ENCODE measurements around the gene RHAG. TPM values are rescaled to one million over a fixed set of nuclear protein-coding genes. Genes with fewer than 3 reads are reported as not detected.
"Not testable (repeated sequence)": the region's sequence is repeated elsewhere in the genome, so short reads cannot be mapped to it uniquely, and the experiment has no call there.

RHAG gene
- total RNA-seq, 1 donor from 2014 or later: not detected

DNA sequence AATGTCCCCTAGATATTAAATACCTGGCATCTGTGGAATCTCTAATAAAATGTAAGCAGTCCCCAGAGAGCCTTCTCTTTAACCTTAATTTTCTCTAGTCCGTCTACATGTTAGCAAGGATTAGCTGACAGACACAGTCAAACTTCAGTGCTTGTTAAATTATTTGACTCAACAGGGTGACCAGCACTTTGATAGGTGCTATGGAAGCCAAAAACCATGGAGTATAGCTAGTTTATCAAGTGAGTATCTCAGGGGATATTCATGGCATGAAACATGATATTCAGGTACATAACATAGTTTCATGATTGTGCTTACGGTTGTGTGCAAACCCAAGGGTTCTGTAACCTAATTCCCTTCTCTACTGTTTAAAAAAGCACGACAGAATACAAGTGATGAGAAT lies 3.9 kb downstream of the RHAG start:
- no peaks in the 10 kb centered on the region for H3K27me3 Mint-ChIP-seq (ENCODE audit: insufficient read depth)
- no peaks in the 10 kb centered on the region for H3K4me1 Mint-ChIP-seq (ENCODE audit: low read depth)
- H3K27ac Mint-ChIP-seq: no peak overlapping the region
- H3K4me3 Mint-ChIP-seq: no peak overlapping the region
- no peaks in the 10 kb centered on the region for H3K9me3 Mint-ChIP-seq
- DNase-seq (ENCODE audit: low spot score): no peak
- intact Hi-C loops (cut with micrococcal nuclease): no loop called here
- H3K36me3 Mint-ChIP-seq (ENCODE audit: low read depth): no peaks in the 10 kb centered on the region

DNA sequence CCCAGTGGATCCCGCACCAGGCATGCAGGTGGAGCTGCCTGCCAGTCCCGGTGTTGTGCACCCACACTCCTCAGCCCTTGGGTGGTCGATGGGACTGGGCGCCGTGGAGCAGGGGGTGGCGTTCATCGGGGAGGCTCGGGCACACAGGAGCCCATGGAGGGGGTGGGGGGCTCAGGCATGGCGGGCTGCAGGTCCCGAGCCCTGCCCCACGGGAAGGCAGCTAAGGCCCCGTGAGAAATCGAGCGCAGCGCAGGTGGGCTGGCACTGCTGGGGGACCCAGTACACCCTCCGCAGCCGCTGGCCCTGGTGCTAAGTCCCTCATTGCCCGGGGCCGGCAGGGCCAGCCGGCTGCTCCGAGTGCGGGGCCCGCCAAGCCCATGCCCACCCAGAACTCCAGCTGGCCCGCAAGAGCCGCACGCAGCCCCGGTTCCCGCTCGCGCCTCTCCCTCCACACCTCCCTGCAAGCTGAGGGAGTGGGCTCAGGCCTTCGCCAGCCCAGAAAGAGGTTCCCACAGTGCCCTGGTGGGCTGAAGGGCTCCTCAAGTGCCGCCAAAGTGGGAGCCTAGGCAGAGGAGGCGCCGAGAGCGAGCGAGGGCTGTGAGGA lies 7.1 kb downstream of the RHAG start:
- H3K9me3 Mint-ChIP-seq; H3K27ac Mint-ChIP-seq; H3K27me3 Mint-ChIP-seq (ENCODE audit: insufficient read depth); H3K4me3 Mint-ChIP-seq; DNase-seq (ENCODE audit: low spot score); H3K36me3 Mint-ChIP-seq (ENCODE audit: low read depth); H3K4me1 Mint-ChIP-seq (ENCODE audit: low read depth); intact Hi-C loops (cut with micrococcal nuclease): not testable (repeated sequence)

DNA sequence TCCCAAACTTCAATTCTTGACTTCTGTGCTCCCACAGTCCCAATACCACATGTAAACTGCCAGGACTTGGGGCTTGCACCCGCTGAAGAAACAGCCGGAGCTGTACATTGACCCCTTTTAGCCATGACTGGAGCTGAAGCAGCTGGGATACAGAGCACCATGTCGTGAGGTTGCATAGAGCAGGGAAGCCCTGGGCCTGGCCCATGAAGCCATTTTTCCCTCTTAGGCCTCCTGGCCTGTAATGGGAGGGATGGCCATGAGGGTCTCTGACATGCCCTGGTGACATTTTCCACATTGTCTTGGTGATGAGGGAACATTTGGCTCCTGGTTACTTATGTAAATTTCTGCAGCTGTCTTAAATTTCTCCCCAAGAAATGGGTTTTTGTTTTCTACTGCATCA lies 9.8 kb downstream of the RHAG start:
- Mint-ChIP-seq H3K4me3 (no peak overlapping the region), H3K27me3 (ENCODE audit: insufficient read depth) (no peaks in the 10 kb centered on the region), H3K4me1 (ENCODE audit: low read depth) (no peaks in the 10 kb centered on the region), H3K9me3 (no peaks in the 10 kb centered on the region), H3K36me3 (ENCODE audit: low read depth) (no peaks in the 10 kb centered on the region), H3K27ac (no peak overlapping the region)
- intact Hi-C loops (cut with micrococcal nuclease): no loop called here
- no peak for DNase-seq (ENCODE audit: low spot score)

- no peak for DNase-seq (ENCODE audit: low spot score)
- Mint-ChIP-seq H3K27me3 (ENCODE audit: insufficient read depth) (peaks cover 2% of the 10 kb centered on the region), H3K4me3 (no peak overlapping the region), H3K4me1 (ENCODE audit: low read depth) (no peaks in the 10 kb centered on the region), H3K9me3 (no peaks in the 10 kb centered on the region), H3K27ac (no peak overlapping the region), H3K36me3 (ENCODE audit: low read depth) (no peaks in the 10 kb centered on the region)
- intact Hi-C loops (cut with micrococcal nuclease): no loop called here
Observed at GRCh38 chr6:49618257-49618656, 18.4 kb downstream of the RHAG start.

GRCh38 chr6:49614144-49614543 lies 22.5 kb downstream of the RHAG start:
- not testable (repeated sequence) for H3K27ac Mint-ChIP-seq; H3K4me1 Mint-ChIP-seq (ENCODE audit: low read depth); DNase-seq (ENCODE audit: low spot score); H3K36me3 Mint-ChIP-seq (ENCODE audit: low read depth); H3K27me3 Mint-ChIP-seq (ENCODE audit: insufficient read depth); H3K4me3 Mint-ChIP-seq; H3K9me3 Mint-ChIP-seq
- intact Hi-C loops (cut with micrococcal nuclease): loop anchor here (5.0 kb wide), 1 partner anchor 238 kb away; no protein-coding TSS in a partner anchor

DNA sequence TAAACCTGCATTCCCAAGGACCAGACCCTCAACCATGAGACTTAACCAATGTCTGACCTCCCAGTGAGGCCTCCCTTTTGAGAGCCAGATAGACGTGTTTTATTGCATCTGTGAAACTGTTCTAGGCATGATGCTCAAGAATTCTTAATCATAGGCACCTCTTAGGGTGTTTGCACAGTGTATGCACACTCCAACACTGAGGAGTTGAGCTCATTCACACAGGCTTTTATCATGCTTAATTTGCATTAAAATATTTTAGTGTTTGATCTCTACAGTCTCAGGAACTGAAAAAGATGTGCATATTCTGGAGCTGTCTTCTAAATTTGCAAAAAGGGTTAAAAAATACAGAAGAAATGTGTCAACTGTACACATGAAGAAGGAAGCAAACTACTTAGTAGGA lies 27.4 kb downstream of the RHAG start:
- Mint-ChIP-seq H3K4me1 (ENCODE audit: low read depth) (no peaks in the 10 kb centered on the region), H3K4me3 (no peak overlapping the region), H3K9me3 (no peaks in the 10 kb centered on the region), H3K27me3 (ENCODE audit: insufficient read depth) (peaks cover 1% of the 10 kb centered on the region), H3K36me3 (ENCODE audit: low read depth) (no peaks in the 10 kb centered on the region), H3K27ac (no peak overlapping the region)
- no peak for DNase-seq (ENCODE audit: low spot score)
- intact Hi-C loops (cut with micrococcal nuclease): loop anchor here (10.0 kb wide), 1 partner anchor 144 kb away; the partner anchor contains the start of genes CENPQ and MMUT

DNA sequence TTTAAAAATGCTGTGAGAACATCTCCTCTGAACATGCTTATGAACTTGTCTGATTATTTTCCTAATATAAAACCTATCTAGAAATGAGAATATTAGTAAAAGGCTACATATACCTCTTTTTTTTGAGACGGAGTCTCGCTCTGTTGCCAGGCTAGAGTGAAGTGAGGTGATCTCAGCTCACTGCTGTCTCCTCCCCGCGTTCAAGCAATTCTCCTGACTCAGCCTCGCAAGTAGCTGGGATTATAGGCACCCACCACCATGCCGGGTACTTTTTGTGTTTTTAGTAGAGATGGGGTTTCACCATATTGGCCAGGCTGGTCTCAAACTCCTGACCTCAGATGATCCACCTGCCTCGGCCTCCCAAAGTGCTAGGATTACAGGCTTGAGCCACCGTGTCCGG lies 28.4 kb downstream of the RHAG start:
- H3K9me3 Mint-ChIP-seq; H3K4me3 Mint-ChIP-seq; H3K4me1 Mint-ChIP-seq (ENCODE audit: low read depth); H3K27ac Mint-ChIP-seq; H3K36me3 Mint-ChIP-seq (ENCODE audit: low read depth); DNase-seq (ENCODE audit: low spot score); H3K27me3 Mint-ChIP-seq (ENCODE audit: insufficient read depth): not testable (repeated sequence)
- intact Hi-C loops (cut with micrococcal nuclease): loop anchor here (10.0 kb wide), 1 partner anchor 143 kb away; the partner anchor contains the start of genes CENPQ and MMUT

DNA sequence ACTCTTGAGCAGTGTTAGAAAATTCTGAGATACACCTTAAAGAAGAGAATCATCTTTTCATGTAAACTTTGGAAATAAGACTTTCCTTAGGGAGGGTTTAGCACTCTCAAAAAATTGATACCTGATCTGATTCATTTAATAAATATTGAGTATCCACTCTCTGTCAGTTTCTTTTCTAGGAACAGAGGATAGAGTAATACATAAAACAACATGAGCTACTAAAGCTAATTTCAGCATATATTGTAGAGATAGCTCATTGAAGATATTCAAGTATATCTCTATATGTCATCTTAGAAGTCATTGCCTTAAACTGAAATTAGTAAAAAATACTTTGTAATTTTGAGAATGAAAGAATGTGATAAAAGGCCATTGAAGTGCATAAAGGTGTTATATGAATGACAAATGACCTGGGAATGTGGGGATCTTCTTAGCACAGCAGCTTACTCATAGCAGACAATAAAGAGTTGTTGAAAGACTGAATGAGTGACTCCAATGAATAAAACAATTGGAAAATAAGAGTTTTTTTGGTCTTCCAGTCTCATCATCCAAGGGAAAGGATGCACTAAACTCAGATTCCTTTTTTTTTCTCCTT lies 29.2 kb downstream of the RHAG start:
- Mint-ChIP-seq H3K4me3 (no peak overlapping the region), H3K27me3 (ENCODE audit: insufficient read depth) (no peaks in the 10 kb centered on the region), H3K9me3 (no peaks in the 10 kb centered on the region), H3K4me1 (ENCODE audit: low read depth) (no peaks in the 10 kb centered on the region), H3K36me3 (ENCODE audit: low read depth) (no peaks in the 10 kb centered on the region), H3K27ac (no peak overlapping the region)
- DNase-seq (ENCODE audit: low spot score): no peak
- intact Hi-C loops (cut with micrococcal nuclease): loop anchor here (1.0 to 10.0 kb wide), 3 partner anchors 56 to 143 kb away; partner anchors contain the start of genes CENPQ and MMUT

DNA sequence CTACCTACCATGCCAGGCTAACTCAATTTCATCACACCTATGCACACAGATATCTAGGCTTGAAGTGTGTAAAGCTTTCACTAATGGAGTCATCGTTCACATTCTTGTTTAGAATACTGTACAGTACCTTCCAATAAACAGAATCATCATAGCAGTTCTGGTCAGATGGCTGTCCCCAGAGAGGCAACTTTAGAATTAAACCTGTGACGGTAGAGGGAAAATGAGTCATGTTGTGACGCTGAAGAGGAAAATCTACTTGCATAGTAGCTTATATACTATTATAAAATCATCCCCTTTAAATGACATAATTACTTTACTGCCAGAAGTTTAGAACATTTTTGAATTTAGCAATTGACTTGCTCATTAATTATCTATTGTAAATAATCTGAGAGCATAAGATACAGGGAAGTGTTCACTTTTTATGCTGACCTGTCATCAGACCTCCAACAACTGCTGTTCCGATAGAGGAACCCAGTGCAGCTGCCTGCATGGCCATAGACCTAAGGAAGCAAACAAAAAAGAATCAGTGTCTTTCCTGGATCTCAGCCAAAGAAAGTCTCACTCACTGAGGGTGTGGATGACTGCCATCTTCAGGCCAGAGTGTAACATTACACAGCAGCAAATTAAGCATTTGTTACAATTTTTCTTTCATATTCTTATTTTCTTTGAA lies 29.8 kb downstream of the RHAG start:
- H3K4me1 Mint-ChIP-seq (ENCODE audit: low read depth): no peaks in the 10 kb centered on the region
- no peaks in the 10 kb centered on the region for H3K27me3 Mint-ChIP-seq (ENCODE audit: insufficient read depth)
- H3K27ac Mint-ChIP-seq: no peak overlapping the region
- intact Hi-C loops (cut with micrococcal nuclease): loop anchor here (1.0 to 10.0 kb wide), 3 partner anchors 56 to 142 kb away; partner anchors contain the start of genes CENPQ and MMUT
- H3K4me3 Mint-ChIP-seq: no peak overlapping the region
- no peaks in the 10 kb centered on the region for H3K36me3 Mint-ChIP-seq (ENCODE audit: low read depth)
- DNase-seq (ENCODE audit: low spot score): peak; percentile 2
- no peaks in the 10 kb centered on the region for H3K9me3 Mint-ChIP-seq

DNA sequence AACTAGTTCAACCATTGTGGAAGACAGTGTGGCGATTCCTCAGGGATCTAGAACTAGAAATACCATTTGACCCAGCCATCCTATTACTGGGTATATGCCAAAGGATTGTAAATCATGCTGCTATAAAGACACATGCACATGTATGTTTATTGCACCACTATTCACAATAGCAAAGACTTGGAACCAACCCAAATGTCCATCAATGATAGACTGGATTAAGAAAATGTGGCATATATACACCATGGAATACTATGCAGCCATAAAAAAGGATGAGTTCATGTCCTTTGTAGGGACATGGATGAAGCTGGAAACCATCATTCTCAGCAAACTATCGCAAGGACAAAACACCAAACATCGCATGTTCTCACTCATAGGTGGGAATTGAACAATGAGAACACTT lies 32.6 kb downstream of the RHAG start:
- H3K27ac Mint-ChIP-seq; DNase-seq (ENCODE audit: low spot score); H3K27me3 Mint-ChIP-seq (ENCODE audit: insufficient read depth); H3K36me3 Mint-ChIP-seq (ENCODE audit: low read depth); H3K4me3 Mint-ChIP-seq; H3K9me3 Mint-ChIP-seq; H3K4me1 Mint-ChIP-seq (ENCODE audit: low read depth): not testable (repeated sequence)
- intact Hi-C loops (cut with micrococcal nuclease): loop anchor here (10.0 kb wide), 1 partner anchor 139 kb away; the partner anchor contains the start of genes CENPQ and MMUT

DNA sequence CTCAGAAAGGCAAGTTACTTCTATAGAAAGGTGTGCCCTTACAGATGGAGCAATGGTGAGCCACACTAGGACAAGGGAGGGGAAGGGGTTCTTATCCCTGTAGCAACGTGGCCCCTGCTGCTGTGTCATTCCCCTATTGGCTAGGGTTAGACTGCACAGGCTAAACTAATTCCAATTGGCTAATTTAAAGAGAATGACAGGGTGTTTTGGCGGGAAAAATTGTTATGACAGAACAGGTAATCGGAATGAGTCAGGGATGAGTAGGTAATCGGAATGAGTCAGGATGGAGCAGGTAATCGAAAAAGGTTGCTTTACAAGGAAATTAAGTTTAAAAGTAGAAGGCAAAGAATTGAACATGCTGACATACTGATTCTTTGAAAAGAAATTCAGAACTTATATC lies 49.4 kb downstream of the RHAG start:
- H3K27me3 Mint-ChIP-seq (ENCODE audit: insufficient read depth); H3K4me3 Mint-ChIP-seq; H3K4me1 Mint-ChIP-seq (ENCODE audit: low read depth); H3K36me3 Mint-ChIP-seq (ENCODE audit: low read depth); DNase-seq (ENCODE audit: low spot score); H3K27ac Mint-ChIP-seq; intact Hi-C loops (cut with micrococcal nuclease); H3K9me3 Mint-ChIP-seq: not testable (repeated sequence)

- peaks cover 2% of the 10 kb centered on the region for H3K27me3 Mint-ChIP-seq (ENCODE audit: insufficient read depth)
- DNase-seq (ENCODE audit: low spot score): no peak
- H3K9me3 Mint-ChIP-seq: peaks cover 4% of the 10 kb centered on the region
- no peak overlapping the region for H3K27ac Mint-ChIP-seq
- H3K4me1 Mint-ChIP-seq (ENCODE audit: low read depth): no peaks in the 10 kb centered on the region
- H3K36me3 Mint-ChIP-seq (ENCODE audit: low read depth): no peaks in the 10 kb centered on the region
- intact Hi-C loops (cut with micrococcal nuclease): no loop called here
- H3K4me3 Mint-ChIP-seq: no peak overlapping the region
Observed at GRCh38 chr6:49582529-49582928, 54.1 kb downstream of the RHAG start.

GRCh38 chr6:49579649-49580048 lies 57.0 kb downstream of the RHAG start:
- intact Hi-C loops (cut with micrococcal nuclease): no loop called here
- H3K36me3 Mint-ChIP-seq (ENCODE audit: low read depth): no peaks in the 10 kb centered on the region
- H3K27me3 Mint-ChIP-seq (ENCODE audit: insufficient read depth): peaks cover 5% of the 10 kb centered on the region
- peaks cover 4% of the 10 kb centered on the region for H3K9me3 Mint-ChIP-seq
- no peak overlapping the region for H3K27ac Mint-ChIP-seq
- H3K4me1 Mint-ChIP-seq (ENCODE audit: low read depth): no peaks in the 10 kb centered on the region
- no peak for DNase-seq (ENCODE audit: low spot score)
- H3K4me3 Mint-ChIP-seq: no peak overlapping the region

All from activated T-helper 1 cell treated with anti-CD3 and anti-CD28 coated beads, Interleukin-12 subunit alpha, Interleukin-12 subunit beta, Interleukin-2, Interleukin-4 antibody, amounts not matched to agents 30 ng/mL and 10 ng/mL and 1 ng/mL, durations not matched to agents 14 hours and 24 hours and 36 hours (primary cell).